PC-9 (cell line): ENCODE measurements around the gene LRRTM2. TPM values are rescaled to one million over a fixed set of nuclear protein-coding genes. Genes with fewer than 3 reads are reported as not detected.

Experiments
- BruUV-seq: library from RNA; stranded (reverse); fragments of 400-500 nt; replicated peaks from 2 replicates; lab custom pipeline; 2021; lab: Mats Ljungman, UMichigan
- CTCF ChIA-PET: fragments of 300-600 bp; sonication (Branson Sonifier 250); formaldehyde crosslinking; loops from one replicate; lab custom pipeline; 2022; ENCODE audit warnings: antibody characterized with exemption; lab: Charles Lee
- POLR2A ChIA-PET: fragments of 300-600 bp; sonication (Branson Sonifier 250); formaldehyde crosslinking; loops from one replicate; lab custom pipeline; 2022; ENCODE audit warnings: antibody characterized with exemption; ENCODE audit not compliant: unreplicated experiment; lab: Charles Lee
- DNase-seq, 2 experiments: peaks; one replicate each; pipeline versions ENCODE4 v3.0.0 to v3.0.0-alpha.2; 2015 to 2022; ENCODE audit warnings: mixed read lengths in 1 of 2
- H2AFZ ChIP-seq: fragments of 200-600 bp; sonication (generic); 2 replicates; pipeline ENCODE4 v1.8.1; 2017; ENCODE audit warnings: antibody characterized with exemption
- H3F3A ChIP-seq: fragments of 200-600 bp; sonication (generic); 2 replicates; pipeline ENCODE4 v1.8.1; 2017; ENCODE audit warnings: antibody characterized with exemption, mild to moderate bottlenecking, low read depth; ENCODE audit not compliant: insufficient read depth
- H3K27ac ChIP-seq: fragments of 200-600 bp; sonication (generic); 2 replicates; pipeline ENCODE4 v1.6.1; 2016; ENCODE audit warnings: mixed run types
- H3K27me3 ChIP-seq: fragments of 200-600 bp; sonication (generic); 2 replicates; pipeline ENCODE4 v1.6.1; 2016; ENCODE audit warnings: low read depth, mixed run types; ENCODE audit not compliant: insufficient read depth
- H3K36me3 ChIP-seq: fragments of 200-600 bp; sonication (generic); 2 replicates; pipeline ENCODE4 v1.6.1; 2016; ENCODE audit warnings: low read depth, mixed run types
- H3K4me1 ChIP-seq: fragments of 200-600 bp; sonication (generic); replicated peaks from 2 replicates; pipeline ENCODE4 v1.6.1; 2016; ENCODE audit warnings: mixed run types; ENCODE audit not compliant: insufficient read depth
- H3K4me2 ChIP-seq: fragments of 200-600 bp; sonication (generic); 2 replicates; pipeline ENCODE4 v1.6.1; 2017; ENCODE audit warnings: mixed run types
- H3K4me3 ChIP-seq: fragments of 200-600 bp; sonication (generic); 2 replicates; pipeline ENCODE4 v1.6.1; 2016; ENCODE audit warnings: mixed run types
- H3K79me2 ChIP-seq: fragments of 200-600 bp; sonication (generic); 2 replicates; pipeline ENCODE4 v1.6.1; 2017; ENCODE audit warnings: low read depth, mixed run types
- H3K9me2 ChIP-seq: fragments of 200-600 bp; sonication (generic); 2 replicates; pipeline ENCODE4 v1.8.1; 2017; ENCODE audit warnings: mild to moderate bottlenecking; ENCODE audit not compliant: insufficient read depth
- H3K9me3 ChIP-seq: fragments of 200-600 bp; sonication (generic); 2 replicates; pipeline ENCODE4 v1.8.1; 2016; ENCODE audit warnings: low read depth; ENCODE audit not compliant: insufficient read depth
- H4K20me1 ChIP-seq: fragments of 200-600 bp; sonication (generic); 2 replicates; pipeline ENCODE4 v1.8.1; 2017; ENCODE audit not compliant: insufficient read depth
- CTCF ChIP-seq: fragments of 200-600 bp; sonication (generic); conservative IDR thresholded peaks from 2 replicates; pipeline ENCODE4 v1.6.1; 2017; ENCODE audit warnings: mixed run types, antibody characterized with exemption, mild to moderate bottlenecking, moderate library complexity
- EZH2 ChIP-seq: fragments of 200-600 bp; sonication (generic); IDR thresholded peaks from 2 replicates; pipeline ENCODE4 v1.8.0; 2017; ENCODE audit warnings: antibody characterized with exemption, low read depth
- intact Hi-C: fragments of 100-400 bp; cut with micrococcal nuclease; formaldehyde crosslinking; loops from one replicate; pipeline ENCODE4 v1.10.0; 2022; ENCODE audit not compliant: unreplicated experiment
- total RNA-seq: library from RNA; stranded (reverse); gene quantifications from 2 replicates; pipeline ENCODE4 v1.2.3, GENCODE V29; 2021

The LRRTM2 gene
- total RNA-seq, 1 experiment from 2014 or later: not detected

GRCh38 chr5:138898742-138899141 is 23.6 kb upstream of the LRRTM2 start:
- Histone ChIP-seq H3K36me3 (peaks cover 22% of the 10 kb centered on the region), H3K79me2 (peaks cover 7% of the 10 kb centered on the region; the same call in 1 of the 2 replicates), H3K4me1 (peaks cover 19% of the 10 kb centered on the region), H3K9me3 (no peaks in the 10 kb centered on the region; the same call in 1 of the 2 replicates), H3F3A (peaks cover 29% of the 10 kb centered on the region), H3K27me3 (no peaks in the 10 kb centered on the region), H3K9me2 (no peaks in the 10 kb centered on the region), H2AFZ (no peak overlapping the region), H3K4me3 (no peak overlapping the region), H3K4me2 (no peak overlapping the region), H4K20me1 (peaks cover 23% of the 10 kb centered on the region), H3K27ac (no peak overlapping the region)
- TF ChIP-seq CTCF (no peak), EZH2 (no peak)
- POLR2A ChIA-PET: no interaction called here
- no TSS peak for BruUV-seq
- DNase-seq: no peak
- intact Hi-C loops: no loop called here
- CTCF ChIA-PET: interaction anchor here (0.6 to 0.7 kb wide), 2 partner anchors 13 to 119 kb away, joined by 3 to 4 read pairs; no protein-coding TSS in a partner anchor

GRCh38 chr5:138898299-138898698 is 23.2 kb upstream of the LRRTM2 start:
- H4K20me1 ChIP-seq: peaks cover 22% of the 10 kb centered on the region
- H3K9me3 ChIP-seq: no peaks in the 10 kb centered on the region; the same call in 1 of the 2 replicates
- peaks cover 19% of the 10 kb centered on the region for H3K4me1 ChIP-seq
- no peak for DNase-seq
- ChIA-PET POLR2A (no interaction called here), CTCF (interaction anchor here (0.6 kb wide), 1 partner anchor 13 kb away, joined by 3 read pairs; no protein-coding TSS in a partner anchor)
- H3K27me3 ChIP-seq: no peaks in the 10 kb centered on the region
- H3K27ac ChIP-seq: no peak overlapping the region
- peaks cover 29% of the 10 kb centered on the region for H3F3A ChIP-seq
- peaks cover 7% of the 10 kb centered on the region; the same call in 1 of the 2 replicates for H3K79me2 ChIP-seq
- no peak overlapping the region for H3K4me2 ChIP-seq
- H3K4me3 ChIP-seq: no peak overlapping the region
- BruUV-seq: no TSS peak
- no peaks in the 10 kb centered on the region for H3K9me2 ChIP-seq
- TF ChIP-seq EZH2 (no peak), CTCF (no peak)
- intact Hi-C loops: no loop called here
- peaks cover 20% of the 10 kb centered on the region for H3K36me3 ChIP-seq
- H2AFZ ChIP-seq: no peak overlapping the region

GRCh38 chr5:138895918-138896317 is 20.8 kb upstream of the LRRTM2 start:
- Histone ChIP-seq H2AFZ (no peak overlapping the region), H3K9me2 (no peaks in the 10 kb centered on the region), H3K79me2 (peaks cover 7% of the 10 kb centered on the region; the same call in 1 of the 2 replicates), H3K9me3 (no peaks in the 10 kb centered on the region; the same call in 1 of the 2 replicates), H4K20me1 (peaks cover 8% of the 10 kb centered on the region), H3K27me3 (no peaks in the 10 kb centered on the region), H3F3A (peaks cover 28% of the 10 kb centered on the region), H3K4me1 (peaks cover 19% of the 10 kb centered on the region), H3K27ac (no peak overlapping the region), H3K4me3 (no peak overlapping the region), H3K4me2 (no peak overlapping the region), H3K36me3 (peaks cover 21% of the 10 kb centered on the region)
- ChIA-PET POLR2A (no interaction called here), CTCF (no interaction called here)
- DNase-seq: no peak
- intact Hi-C loops: no loop called here
- TF ChIP-seq CTCF (no peak), EZH2 (no peak)
- no TSS peak for BruUV-seq
